NCI-H345 treated with DMSO at 0.1 percent for 48 hours (cell line): Measurements from ENCODE around the gene PLA2G2C.
"Not testable (repeated sequence)": the region's sequence is repeated elsewhere in the genome, so short reads cannot be mapped to it uniquely, and the experiment has no call there.

Experiments used
- DNase-seq: peaks from one replicate; lab custom pipeline; 2025; ENCODE audit not compliant: unreplicated experiment; lab: John Stamatoyannopoulos, UW

Gene PLA2G2C

DNA sequence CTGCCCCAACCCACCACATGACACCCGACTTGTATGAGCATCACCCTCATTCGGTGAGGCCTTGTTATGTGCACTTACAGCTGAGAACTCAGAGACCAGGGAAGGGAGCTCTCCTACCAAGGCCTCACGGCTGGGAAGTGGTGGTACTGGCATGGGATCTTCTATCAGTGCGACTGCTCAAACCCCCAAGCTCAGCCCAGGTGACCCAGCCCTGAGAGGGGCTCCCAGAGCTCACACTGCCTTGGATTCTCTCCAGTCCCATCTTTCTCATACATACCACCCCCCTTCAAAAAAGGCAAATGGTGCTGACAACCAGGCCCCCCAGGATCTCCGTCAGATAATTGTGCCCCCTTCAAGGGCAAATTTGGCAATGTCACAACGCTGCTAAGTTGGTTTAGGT lies 48.0 kb downstream of the PLA2G2C start:
- DNase-seq: no peak

DNA sequence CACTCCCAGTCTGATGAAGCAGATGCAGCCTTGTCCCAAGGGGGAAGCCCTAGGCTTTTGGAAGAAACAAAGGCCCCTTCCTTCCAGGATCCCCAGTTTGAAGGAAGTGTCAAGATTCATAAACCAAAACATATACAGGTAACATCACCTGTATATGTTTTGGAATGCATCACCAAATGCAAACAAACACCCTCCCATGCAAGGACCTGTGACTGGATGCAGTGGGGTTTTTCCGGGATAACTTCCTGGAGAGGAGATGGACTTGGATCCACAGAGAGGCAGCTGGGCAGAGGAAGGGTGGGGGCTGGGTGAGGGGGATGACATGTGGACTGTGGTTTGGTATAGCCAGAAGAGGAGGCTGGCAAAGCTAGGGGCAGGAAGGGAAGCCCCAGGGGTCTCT lies 48.7 kb downstream of the PLA2G2C start:
- no peak for DNase-seq

DNA sequence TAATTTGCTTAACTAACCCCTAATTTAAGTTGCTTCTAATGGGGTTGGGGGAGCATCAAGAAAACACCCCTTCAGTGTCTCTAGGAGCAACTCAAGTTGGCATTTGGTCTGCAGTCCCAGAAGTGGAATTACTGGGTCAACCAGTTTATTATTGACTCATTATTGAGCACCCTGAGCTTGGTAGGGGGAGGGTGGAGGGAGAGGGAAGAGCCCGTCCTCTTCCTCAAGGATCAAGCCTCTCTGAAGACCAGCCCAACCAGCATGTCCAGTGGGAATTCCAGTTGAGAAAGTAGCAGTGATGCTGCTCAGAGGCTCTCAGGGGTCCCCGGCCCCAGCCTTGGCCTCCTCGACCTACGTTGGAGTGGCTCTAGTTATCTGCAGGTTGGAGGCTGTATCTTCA lies 49.3 kb downstream of the PLA2G2C start:
- DNase-seq: no peak

DNA sequence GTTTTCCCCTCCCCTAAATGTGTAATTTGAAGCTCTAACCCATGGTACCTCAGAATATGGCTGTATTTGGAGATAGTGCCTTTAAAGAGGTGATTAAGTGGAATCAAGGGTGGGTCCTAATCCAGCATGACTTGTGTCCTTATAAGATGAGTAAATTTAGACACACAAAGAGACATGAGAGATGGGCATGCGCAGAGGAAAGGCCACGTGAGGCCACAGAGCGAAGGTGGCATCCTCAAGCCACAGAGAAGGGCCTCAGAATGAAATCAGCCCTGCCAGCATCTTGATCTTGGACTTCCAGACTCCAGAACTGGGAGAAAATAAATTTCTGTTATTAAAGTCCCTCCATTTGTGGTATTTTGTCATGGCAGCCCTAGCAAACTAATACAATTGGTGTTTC lies 50.1 kb downstream of the PLA2G2C start:
- DNase-seq: no peak

DNA sequence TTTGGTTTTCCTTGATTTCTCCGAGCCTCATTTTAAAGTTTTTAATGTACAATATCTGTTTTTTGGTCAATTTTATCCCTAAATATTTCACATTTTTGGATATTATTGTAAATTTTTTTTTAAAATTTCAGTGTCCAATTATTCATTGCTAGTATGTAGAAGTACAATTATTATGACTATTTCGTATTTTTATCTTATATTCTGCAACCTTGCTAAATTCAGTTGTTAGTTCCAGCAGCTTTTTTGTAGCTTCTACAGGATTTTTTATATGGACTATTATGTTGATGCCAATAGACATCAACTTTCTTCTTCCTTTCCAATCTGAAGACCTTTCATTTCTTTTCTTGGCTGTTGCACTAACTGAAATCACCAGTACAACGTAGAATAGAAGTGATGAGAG lies 51.3 kb downstream of the PLA2G2C start:
- no peak for DNase-seq

DNA sequence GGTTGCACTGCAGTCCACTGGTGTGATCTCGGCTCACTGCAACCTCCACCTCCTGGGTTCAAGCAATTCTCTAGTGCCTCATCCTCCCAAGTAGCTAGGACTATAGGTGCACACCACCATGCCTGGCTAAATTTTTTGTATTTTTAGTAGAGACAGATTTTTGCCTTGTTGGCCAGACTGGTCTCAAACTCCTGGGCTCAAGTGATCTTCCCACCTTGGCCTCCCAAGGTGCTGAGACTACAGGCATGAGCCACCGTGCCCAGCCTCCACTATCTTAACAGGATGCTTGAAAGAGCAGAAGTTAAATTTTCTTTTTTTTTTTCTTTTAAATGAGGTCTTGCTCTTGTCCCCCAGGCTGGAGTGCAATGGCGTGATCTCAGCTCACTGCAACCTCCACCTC lies 55.8 kb downstream of the PLA2G2C start:
- not testable (repeated sequence) for DNase-seq

DNA sequence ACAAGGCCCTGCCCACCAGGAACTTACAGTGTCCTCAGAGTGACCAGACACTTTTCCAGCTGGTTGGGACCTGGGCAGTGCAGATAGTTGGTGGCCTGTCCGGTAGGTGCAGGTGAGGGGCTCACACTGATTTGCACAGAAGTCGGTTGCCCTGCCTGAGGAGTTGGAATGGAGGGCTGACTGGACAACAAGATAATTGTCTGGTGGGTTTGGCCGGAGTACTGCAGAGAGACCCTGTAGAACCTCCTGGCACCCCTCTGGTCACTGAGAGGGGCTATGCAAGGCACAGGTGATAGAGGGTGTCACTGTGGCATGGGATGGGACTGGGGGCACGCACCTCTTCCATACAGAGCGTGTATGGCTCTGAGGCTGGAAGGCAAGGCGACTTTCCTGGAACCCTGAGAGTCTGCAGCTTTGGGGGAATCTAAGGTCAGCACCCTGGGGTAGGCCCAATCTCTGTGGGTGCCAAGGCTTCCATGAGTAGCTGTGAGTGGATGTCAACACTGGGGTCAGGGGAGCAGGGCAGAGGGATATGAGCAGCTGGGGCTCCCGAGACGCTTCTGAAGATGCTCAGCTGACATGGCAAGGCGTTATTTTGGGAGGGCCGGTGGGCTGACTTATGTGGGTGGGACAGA lies 59.4 kb downstream of the PLA2G2C start:
- no peak for DNase-seq

DNA sequence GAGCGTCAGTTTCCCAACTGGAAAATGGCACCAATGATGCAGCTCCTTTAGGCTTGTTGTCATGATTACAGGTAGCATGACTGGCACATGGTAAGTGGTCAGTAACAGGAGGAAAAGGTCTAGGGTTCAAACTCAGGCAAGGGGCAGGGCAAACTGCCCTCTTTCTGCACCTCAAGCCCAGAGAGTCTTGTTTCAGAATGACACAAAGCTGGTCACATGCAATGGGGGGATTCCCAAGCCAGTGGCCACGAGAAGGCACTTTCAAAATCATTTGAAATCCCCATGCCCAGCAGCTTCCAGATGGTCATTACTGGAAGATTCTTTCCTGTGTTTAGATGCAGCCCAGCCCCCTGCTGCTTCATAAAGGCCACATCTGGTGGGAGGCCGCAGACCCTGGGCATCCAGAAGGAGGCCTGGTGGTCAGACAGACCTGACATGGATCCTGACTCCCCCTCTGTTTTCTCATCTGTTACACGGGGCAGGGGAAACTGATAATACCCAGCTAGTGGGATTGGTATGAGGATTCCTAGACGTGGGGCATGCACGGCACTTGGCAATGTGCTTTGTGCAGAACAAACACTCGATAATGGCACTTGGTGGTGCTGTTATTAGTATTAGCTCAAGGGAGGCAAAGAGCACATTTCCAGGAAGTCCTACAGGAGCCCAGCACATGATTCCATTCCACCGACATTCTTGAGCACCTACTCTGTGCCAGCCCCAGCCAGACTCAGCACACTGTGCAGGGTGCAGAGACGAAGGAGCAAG lies 60.1 kb downstream of the PLA2G2C start:
- no peak for DNase-seq

DNA sequence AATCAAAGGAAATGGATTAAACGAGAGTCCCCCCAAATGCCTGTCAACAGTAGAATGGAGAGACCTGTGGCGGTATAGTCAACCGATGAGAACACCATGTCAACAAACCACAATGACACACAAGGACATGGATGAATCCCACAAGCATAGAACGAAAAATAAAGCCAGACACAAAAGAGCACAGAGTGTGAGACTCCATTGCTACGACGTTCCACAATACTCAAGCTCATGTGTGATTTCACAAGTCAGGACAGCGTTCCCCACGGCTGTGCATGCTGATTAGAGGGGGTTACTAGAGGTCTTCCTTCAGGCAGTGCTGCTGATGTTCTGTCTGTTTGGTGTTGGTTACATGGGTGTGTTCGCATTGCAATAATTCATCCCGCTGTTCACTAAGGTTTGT lies 61.2 kb downstream of the PLA2G2C start:
- no peak for DNase-seq

DNA sequence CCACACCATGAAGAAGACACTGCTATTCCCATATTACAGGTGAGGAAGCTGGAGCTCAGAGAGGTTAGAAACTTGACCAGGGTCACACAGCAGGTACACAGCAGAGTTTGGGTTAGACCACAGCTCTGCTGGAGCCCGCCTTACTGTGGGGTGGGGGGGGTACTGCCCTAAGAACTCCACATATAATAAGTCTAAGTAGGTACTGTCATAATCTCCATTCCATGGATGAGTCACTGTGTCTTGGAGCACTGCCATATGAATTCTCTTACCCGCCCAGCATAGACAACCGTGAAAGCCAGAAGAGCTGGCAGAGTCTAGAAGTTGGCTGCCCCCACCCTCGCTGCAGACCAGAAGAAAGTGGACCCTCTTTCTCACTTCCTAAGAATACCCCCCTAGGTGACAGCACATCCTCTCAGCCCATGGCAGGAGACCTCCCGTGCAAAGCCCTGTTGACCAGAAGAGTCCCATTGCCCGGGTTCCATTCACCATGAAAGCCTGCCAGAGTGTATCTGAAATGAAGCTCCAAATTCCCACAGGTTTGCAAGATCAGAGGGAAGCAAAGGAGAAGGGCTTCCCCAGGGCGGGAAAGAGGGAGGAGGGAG lies 61.8 kb downstream of the PLA2G2C start:
- no peak for DNase-seq

DNA sequence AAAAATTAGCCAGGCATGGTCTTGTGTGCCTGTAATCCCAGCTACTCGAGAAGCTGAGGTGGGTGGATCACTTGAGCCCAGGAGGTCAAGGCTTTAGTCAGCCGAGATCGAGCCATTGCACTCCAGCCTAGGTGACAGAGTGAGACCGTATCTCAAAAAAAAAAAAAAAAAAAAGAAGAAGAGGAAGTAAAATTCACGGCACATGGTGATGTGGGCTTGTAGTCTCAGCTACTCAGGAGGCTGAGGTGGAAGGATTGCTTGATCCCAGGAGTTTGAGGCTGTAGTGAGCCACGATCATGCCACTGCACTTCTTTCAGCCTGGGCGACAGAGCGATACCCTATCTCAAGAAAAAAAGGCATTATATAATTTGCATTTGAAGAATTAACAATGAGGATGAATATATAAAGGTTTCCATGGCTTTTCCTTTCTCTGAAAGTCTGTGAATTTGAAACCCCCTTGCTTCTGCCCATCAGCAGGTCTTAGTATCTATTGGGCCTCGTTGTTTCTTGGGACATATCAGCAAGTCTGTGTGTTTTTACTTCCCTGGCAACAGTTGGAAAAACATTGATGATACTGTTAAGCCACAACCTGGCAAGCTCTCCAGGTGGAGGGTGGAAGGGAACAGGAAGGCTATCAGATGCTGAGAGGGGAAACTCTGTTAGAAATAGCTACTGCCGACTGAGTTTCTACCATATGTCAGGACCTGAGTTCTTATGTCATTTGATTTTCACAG lies 62.4 kb downstream of the PLA2G2C start:
- no peak for DNase-seq

DNA sequence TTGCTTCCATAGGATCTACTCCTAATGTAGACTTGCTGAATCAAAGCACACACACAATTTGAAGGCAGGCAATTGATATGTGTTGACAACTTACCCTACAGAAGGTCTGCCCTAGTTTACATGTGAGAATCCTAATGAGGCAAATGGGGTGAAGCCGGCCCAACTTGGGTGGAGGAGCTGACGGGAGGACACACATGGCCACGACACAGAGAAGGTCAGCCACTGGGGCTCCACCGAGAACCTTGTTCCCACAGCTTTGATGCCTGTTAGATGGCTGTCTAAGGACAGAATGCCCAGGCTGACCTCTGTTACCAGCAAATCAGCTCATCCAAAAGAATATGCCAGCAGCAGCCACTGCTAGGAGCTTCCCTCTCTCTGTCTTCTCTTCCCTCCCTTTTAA lies 65.5 kb downstream of the PLA2G2C start:
- no peak for DNase-seq

DNA sequence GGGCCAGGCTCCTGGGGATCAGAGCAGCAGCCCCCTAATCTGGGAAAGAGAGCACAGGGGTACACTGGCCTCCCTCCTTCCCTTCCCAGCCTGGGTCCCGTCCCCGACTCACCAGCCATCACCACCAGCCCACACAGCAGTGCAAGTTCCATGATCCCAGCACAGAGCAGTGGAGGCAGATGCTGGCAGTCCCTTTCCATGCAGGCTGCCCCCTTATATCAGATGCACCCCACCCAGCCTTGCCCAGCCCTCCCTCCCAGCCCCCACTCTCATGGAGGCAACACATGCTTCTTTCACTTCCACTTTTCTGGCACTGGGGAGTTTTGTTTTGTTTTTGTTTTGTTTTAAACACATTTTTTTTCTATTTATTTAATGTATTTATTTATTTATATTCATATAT lies 67.0 kb downstream of the PLA2G2C start, which contains the start of gene PLA2G2D:
Gene PLA2G2D, minus strand, starts transcription at position 190 of the 400 bp plus-strand sequence. Its CDS starts 38 bp downstream, at position 152.
- DNase-seq: no peak

DNA sequence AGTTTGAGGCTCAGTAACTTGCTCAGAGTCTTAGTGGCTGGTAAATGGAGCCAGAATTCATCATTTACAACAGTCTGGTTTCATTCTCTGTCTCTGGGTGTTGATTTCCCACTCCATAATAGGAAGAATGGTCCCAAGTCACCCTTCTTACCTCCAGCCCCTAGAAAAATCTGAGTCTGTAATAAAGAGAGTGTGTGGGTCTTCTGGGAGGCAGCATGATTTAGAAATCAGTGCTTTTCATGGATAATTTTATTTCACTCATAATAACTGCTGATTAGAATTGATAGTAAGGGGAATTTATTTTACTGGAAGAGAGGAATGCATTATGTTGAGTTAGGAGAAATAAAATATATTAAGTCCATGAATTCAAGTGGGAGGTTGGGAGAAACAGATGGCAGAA lies 69.1 kb downstream of the PLA2G2C start:
- DNase-seq: no peak

DNA sequence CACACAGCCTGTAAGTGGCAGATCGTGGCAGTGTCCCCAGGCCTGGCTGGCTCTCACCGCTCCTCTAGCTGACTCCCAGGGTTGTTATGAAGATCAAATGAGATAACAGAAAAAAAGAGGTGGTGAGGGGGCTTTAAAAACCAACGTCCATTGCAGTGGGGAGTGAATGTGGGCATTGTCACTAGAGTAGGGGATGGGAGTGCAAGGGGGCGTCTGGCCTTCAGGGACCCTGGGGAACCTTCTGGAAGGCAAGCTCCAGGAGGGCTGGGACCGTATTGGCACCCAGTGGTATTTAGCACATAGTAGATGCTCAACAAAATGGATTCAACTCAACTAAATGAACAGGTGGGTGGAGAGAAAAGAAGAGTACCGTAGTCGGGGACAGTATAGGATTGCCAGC lies 70.4 kb downstream of the PLA2G2C start:
- no peak for DNase-seq

DNA sequence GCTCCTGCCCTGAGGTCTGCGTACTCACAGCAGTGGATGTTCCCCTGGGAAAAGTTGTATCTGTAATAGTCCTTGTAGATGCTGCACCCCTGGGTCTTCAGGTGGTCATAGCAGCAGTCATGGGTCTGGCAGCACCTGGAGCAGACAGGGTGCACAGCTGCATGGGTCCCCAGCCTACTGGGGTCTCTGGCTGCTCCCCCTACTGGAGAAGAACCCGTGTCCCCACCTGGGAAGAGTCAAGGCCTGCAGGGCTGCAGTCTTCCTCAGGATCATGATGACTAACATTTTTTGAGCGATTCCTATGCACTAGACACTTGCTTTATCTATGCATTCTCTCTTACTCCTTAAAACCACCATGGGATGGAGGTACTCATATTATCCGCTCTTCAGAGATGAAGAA lies 70.8 kb downstream of the PLA2G2C start:
- no peak for DNase-seq

DNA sequence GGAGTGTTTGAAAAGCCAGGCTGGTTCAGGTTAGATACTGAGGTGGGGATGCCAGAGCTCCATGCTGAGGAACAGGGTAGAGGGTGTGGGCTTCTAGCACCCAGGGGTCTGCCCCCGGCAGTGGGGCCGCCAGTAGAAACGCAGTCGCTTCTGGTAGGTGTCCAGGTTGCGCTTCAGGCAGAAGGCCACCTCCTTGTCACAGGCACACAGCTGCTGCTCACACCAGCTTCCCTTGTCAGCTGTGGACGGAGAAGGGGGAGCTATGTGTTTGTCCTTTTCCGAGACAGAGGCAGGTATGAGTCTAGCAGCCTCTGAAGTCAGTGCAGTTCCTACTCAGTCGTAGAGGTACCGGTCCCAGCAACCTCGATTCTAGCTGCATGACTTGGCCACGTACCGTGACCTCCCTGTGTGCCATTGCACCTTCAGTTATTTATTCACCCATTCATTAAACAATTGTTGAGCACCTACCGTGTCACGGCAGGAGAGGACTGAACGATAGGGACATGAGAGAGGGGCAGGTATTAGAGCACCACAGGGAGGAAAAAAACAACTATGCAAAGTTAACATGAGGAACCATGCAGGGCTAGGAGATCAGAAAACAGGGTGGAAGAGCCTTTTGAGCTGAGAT lies 72.2 kb downstream of the PLA2G2C start:
- DNase-seq: no peak
